Measurements from ENCODE around the gene DDHD1.

DNA sequence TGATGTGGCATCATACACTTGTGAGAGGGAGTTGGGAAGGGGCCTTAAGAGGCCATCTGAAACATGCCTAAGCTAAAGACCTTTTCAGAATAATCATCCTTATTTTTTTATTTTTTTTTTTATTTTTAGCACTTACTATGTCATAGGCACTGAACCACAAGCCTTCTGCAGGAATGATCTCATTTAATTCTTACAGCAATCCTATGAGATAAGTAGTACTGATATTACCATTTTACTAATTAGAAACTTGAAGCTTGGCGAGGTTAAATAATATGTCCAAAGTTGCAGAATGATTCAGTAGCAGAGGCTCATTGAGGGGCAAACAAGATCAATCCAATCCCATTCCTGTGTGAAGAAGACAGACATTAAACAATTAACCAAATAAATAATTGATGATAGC, 33.4 kb upstream of the DDHD1 start:
- TF ChIP-seq, protein P1, sequence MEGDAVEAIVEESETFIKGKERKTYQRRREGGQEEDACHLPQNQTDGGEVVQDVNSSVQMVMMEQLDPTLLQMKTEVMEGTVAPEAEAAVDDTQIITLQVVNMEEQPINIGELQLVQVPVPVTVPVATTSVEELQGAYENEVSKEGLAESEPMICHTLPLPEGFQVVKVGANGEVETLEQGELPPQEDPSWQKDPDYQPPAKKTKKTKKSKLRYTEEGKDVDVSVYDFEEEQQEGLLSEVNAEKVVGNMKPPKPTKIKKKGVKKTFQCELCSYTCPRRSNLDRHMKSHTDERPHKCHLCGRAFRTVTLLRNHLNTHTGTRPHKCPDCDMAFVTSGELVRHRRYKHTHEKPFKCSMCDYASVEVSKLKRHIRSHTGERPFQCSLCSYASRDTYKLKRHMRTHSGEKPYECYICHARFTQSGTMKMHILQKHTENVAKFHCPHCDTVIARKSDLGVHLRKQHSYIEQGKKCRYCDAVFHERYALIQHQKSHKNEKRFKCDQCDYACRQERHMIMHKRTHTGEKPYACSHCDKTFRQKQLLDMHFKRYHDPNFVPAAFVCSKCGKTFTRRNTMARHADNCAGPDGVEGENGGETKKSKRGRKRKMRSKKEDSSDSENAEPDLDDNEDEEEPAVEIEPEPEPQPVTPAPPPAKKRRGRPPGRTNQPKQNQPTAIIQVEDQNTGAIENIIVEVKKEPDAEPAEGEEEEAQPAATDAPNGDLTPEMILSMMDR (IDR thresholded peaks at IDR 0.05; ENCODE audit: insufficient read depth, low read length, poor library complexity, severe bottlenecking), result no peak
- TF ChIP-seq EZH2phosphoT487 (conservative IDR thresholded peaks at IDR 0.05; ENCODE audit: low read length), result no peak
